GM21529 (cell line): ENCODE results near the gene THOC7.

Experiments
- ATAC-seq: cut with Tn5 transposase; IDR thresholded peaks from one replicate; pipeline ENCODE4 v1.9.1; 2021; ENCODE audit not compliant: unreplicated experiment

Gene THOC7

GRCh38 chr3:63863150-63864007 is at the start of gene THOC7, which contains the start of gene ATXN7:
Gene THOC7 (minus strand): TSS chr3:63863805. CDS start chr3:63863790, 15 bp downstream.
Gene ATXN7 (plus strand): TSS chr3:63863867. CDS start chr3:63912599, 48,732 bp downstream.
- ATAC-seq, result peak; percentile 71

DNA sequence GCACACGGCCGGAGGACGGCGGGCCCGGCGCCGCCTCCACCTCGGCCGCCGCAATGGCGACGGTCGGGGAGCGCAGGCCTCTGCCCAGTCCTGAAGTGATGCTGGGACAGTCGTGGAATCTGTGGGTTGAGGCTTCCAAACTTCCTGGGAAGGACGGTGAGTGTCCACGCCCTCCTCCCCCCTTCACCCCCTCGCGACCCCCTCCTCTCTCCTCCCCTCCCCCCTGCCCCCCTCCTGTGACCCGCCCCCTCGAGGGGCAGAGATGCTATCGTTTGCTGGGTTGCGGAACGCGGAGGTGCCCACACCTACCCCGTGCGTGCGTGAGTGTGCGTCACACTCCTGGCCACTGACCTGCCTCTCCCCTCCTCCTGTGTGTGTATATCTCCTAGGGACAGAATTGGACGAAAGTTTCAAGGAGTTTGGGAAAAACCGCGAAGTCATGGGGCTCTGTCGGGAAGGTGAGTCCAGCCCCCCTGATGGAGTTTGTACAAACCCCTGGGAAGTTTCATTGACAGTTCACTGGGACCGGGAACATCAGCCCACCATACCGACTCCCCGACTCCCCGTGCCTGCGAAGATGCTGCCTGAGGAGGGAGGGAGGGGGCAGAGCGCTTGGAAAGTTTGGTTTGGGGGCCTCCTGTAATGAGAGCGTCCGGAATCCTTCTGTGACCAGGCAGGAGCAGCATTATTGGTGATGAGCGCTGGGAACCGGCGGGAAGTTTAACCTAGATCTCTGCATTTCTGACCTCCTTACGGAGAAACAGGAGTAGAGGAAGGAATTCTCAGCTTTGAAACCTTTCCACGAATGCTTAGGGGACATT is 49.4 kb upstream of the THOC7 start:
- ATAC-seq, result no peak

- ATAC-seq, result peak; percentile 78
Observed at GRCh38 chr3:63911873-63912767, 48.5 kb upstream of the THOC7 start, which contains the start of gene SCAANT1. Gene SCAANT1 (minus strand): TSS chr3:63912383.

- peak; percentile 29 for ATAC-seq
Observed at GRCh38 chr3:63911509-63911872, 47.9 kb upstream of the THOC7 start.

DNA sequence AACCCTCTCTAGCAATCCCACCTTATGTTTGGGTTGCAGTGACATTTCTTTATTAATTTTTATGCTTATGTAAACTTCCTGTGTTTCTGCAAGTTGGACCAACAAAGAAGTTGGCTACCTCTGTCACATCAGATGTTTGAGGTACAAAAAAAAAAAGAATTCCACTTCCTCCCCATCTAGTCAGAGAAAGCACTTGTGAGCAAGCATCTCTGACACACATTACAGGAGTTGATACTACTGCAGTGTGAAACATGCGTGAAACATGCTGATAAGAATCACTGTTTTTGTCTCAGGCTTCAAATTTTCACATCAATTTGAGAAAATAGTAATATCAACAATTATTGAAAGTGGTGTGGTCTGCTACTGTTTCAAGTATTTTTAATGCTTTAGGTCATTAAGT is 47.3 kb upstream of the THOC7 start:
- ATAC-seq, result no peak

DNA sequence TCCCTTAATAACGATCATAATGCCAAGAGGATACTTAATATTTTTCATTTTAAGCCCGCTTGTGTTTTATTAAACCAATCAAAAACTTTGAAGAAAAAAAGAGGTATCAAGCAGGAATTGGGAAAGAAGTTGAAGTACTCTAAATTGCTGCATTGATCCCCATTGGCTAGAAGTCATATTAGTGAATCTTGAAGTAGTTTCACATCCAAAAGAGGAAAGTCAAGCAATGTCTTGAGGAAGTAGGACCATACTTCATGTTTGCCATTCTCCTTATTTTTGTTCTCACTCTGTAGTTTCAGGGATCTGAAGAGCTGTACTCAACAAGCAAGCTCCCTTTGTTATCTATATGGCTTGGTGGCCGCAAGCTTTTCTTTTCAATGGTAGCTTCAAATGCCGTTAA is 46.4 kb upstream of the THOC7 start:
- no peak for ATAC-seq

GRCh38 chr3:63909431-63909830 is 45.8 kb upstream of the THOC7 start:
- no peak for ATAC-seq

DNA sequence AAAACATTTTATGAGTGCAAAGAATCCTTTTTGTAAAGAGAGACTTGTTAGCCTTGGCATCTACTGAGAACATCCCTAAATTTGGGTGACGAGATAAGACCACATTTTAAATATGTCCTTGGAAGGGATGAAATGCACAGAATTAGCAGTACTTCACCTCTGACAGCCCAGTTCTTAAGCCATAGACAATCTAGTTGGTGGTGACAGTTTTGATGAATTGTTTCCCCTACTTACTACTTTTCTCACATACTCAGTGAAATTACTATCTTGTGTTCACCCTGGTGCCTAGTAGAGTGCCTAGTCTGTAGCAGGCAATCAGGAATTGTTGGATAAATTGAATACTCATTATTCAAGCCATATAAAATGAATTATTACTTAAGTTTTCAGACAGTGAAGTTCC is 45.2 kb upstream of the THOC7 start:
- ATAC-seq, result no peak

DNA sequence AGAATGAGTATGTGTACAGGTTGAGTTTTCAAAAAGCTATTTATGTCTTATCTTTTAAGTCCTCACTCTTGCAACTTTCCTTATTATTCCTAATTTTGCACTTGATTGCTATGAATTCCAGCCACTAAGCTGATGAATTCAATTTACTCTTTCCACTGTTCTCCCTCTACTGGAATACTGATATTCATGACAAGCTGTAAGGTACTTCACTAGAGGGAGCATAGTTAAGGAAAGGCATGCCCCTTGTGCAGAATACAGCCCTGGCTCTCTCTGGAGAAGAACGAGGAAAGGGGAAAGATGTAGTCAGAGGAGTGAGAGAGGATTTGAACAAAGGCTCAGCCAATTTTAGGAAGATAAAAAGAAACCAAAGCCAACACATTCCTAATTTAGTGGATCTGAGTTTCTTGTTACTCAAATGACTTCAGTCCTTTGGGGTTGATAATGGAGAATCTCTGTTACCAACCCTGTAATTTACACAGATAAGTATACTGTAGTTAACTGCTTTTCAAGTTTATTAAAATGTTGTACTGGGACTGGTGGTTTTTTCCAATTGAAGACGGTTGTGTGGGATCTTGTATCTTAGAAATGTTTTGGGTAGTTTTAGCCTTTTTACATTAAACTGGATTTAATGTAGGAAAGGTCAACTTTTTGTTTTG is 44.6 kb upstream of the THOC7 start:
- ATAC-seq, result no peak

GRCh38 chr3:63905731-63906620 is 42.4 kb upstream of the THOC7 start:
- ATAC-seq, result no peak

DNA sequence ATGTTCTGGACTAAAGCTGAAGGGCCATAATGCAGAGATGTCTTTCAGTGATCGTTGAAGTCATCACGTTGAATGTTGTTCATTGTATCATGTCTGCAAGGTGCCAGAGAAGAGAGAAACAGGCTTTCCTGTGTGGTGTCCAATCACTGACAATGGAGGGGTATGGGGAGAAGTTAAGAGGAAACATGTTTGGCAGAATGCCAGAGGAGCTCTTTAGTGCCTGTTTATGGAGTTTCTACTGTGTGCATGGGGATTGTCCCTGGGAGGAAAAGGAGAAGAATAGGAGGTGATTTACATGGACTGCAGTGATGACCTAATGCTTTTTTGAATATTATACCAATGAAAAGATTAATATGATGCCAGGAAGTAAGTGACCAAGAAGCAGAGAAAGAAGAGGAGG is 36.9 kb upstream of the THOC7 start:
- no peak for ATAC-seq

- no peak for ATAC-seq
Observed at GRCh38 chr3:63900010-63900409, 36.4 kb upstream of the THOC7 start.

DNA sequence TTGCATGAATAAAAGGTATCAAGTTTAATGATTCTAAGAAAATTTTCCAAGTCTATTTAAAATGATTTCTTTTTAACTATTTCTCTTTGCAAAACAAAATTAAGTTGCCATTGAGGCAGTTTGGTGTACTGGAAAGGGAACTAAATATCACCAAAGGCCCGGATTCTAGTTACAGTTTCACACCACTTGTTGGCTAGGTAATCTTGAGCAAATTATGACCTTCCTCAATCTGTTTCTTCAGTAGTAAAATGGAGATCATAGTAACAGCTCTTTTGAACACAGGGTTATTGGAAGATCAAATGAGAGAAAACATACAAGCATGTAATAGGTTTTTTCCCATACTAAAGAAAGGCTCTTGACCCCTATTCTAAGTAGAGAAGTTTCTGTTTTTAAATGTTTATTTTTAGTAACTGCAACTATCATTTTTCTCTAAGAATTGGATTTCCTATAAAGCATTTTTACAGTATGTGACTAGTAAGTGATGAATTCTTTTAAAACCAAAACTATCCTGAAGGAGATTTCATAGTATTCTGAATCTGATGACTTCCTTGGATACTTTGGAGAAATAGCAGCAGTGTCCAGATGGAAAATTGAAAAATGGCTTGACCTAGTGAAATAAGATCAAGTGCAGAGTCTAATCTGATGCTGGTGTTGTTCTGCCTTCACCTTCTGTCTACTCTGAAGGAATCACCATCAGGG is 32.9 kb upstream of the THOC7 start:
- peak; percentile 74 for ATAC-seq

GRCh38 chr3:63895422-63896189 is 32.0 kb upstream of the THOC7 start:
- ATAC-seq, result peak; percentile 47

- no peak for ATAC-seq
Observed at GRCh38 chr3:63892773-63893352, 29.3 kb upstream of the THOC7 start.

GRCh38 chr3:63891518-63891917 is 27.9 kb upstream of the THOC7 start:
- no peak for ATAC-seq

GRCh38 chr3:63886858-63887257 is 23.3 kb upstream of the THOC7 start:
- no peak for ATAC-seq

DNA sequence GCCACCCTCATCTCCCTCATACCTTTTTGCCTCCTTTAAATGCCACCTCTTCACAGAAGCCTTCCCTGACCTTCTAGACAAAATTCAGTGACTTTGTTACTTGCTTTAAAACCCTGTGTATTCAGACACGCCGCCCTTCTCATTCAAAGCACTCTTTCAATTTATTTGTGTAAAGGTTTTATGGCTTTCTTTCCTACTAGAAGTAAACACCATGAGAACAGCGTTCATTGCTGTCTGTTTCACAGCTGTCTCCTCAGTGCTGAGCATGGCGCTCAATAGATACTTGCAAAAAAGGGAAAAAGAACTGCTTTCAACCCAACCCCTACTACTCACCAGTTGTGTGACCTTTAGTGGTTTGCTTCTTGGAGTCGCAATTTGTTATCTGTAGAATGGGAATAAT is 17.0 kb upstream of the THOC7 start:
- no peak for ATAC-seq
